Hematopoietic multipotent progenitor cell treated with erythropoietin and hydrocortisone succinate and interleukin-3 and kit ligand, for 6 days (in vitro differentiated cells): ENCODE results near the gene CTAG1A.
"Not testable (repeated sequence)": the region's sequence is repeated elsewhere in the genome, so short reads cannot be mapped to it uniquely, and the experiment has no call there.

Source experiments
- DNase-seq: peaks from one replicate; pipeline ENCODE4 v3.0.0-alpha.2; 2015

Gene CTAG1A

GRCh38 chrX:154620767-154621414 is 36.0 kb downstream of the CTAG1A start:
- not testable (repeated sequence) for DNase-seq

- DNase-seq, result not testable (repeated sequence)
Measured at GRCh38 chrX:154628960-154629359, 44.0 kb downstream of the CTAG1A start.

GRCh38 chrX:154630949-154631348 is 46.0 kb downstream of the CTAG1A start:
- DNase-seq, result not testable (repeated sequence)

- not testable (repeated sequence) for DNase-seq
Measured at GRCh38 chrX:154633661-154634060, 48.7 kb downstream of the CTAG1A start.
